Measurements from ENCODE around the gene BTG4.

DNA sequence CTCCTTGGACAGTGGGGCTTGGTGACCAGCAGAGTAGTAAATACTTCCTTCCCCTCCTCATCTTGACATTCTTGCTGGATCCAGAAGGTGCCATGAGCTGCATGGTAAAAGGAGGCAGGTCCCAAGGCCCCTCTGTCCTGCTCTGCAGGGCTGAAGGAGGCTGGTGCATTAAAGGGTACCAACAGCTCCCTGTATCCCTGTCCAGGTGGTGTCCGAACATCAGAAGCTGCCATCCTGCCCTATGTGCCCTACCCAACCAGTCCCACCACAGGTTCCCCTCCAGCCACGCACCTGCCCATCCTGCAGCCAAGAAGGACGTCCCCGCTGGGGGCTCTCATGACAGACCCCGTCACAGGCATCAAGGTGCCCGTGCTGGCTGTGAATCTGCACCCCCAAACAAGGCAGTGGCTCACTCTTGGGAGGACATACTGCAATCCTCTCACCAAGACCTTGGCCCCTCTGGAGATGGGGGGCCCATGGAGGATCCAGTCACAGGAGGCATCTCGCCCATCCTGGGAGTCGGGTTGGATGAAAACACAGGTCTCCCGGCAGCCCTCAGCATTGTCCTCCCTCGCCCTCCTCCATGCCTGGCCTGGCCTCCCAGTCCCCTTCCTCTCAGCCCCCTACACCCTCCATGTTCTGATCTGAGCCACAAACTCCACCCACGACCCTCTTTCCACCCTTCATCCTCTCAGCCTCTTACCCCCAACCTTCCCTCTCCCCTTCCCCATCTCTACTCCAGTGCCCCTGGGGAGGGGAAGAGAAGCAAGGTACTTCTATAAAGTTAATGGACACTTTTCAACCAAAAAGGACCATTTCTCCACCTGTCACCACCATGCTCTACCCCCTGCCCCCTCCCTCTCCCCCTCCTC lies 55.1 kb downstream of the BTG4 start:
- TF ChIP-seq POLR2A (IDR thresholded peaks at IDR 0.05; ENCODE audit: low read length) (no peak), GATA1 (IDR thresholded peaks at IDR 0.05; ENCODE audit: low read depth, low read length) (no peak)

Data from erythroblast (primary cell).